Prostate gland (tissue), 2 donors: ENCODE results near the gene FREM2.

Experiments
- POLR2A ChIP-seq: fragments of 450-650 bp; IDR thresholded peaks from one replicate; pipeline ENCODE4 v1.6.1; 2016; ENCODE audit warnings: antibody characterized with exemption, mild to moderate bottlenecking
- POLR2AphosphoS5 ChIP-seq: sonication (generic); formaldehyde crosslinking; IDR thresholded peaks from one replicate; pipeline ENCODE4 v1.6.1; 2017; ENCODE audit warnings: antibody characterized with exemption
- TF ChIP-seq, protein P1 (sequence below), 4 experiments: fragments of 200-600 bp in 2 of 4; fragments of 450-650 bp in 2 of 4; sonication (generic) in 2 of 4; IDR thresholded peaks; 1 replicate in 3 of 4; 2 replicates in 1 of 4; pipeline ENCODE4 v1.5.1; 2016 to 2019; ENCODE audit warnings: antibody characterized with exemption in 4 of 4, mild to moderate bottlenecking in 2 of 4, moderate library complexity in 2 of 4

DNA sequence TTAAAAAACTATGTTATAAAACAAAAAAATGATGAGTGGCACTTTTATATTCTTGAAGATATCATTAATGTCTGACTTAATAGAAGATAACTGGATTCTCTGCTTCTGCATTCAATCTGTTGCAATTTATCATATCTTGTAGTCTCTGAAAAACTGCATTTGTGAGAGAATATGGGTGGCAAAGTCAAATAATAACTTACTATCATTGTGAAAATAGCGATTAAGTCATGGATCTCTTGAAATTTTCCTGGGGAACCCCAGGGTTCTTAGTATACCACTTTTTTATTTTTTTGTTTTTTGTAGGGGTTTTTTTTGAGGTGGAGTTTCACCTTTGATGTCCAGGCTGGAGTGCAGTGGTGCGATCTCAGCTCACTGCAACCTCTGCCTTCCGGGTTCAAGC, 176.7 kb downstream of the FREM2 start:
- TF ChIP-seq, protein P1, sequence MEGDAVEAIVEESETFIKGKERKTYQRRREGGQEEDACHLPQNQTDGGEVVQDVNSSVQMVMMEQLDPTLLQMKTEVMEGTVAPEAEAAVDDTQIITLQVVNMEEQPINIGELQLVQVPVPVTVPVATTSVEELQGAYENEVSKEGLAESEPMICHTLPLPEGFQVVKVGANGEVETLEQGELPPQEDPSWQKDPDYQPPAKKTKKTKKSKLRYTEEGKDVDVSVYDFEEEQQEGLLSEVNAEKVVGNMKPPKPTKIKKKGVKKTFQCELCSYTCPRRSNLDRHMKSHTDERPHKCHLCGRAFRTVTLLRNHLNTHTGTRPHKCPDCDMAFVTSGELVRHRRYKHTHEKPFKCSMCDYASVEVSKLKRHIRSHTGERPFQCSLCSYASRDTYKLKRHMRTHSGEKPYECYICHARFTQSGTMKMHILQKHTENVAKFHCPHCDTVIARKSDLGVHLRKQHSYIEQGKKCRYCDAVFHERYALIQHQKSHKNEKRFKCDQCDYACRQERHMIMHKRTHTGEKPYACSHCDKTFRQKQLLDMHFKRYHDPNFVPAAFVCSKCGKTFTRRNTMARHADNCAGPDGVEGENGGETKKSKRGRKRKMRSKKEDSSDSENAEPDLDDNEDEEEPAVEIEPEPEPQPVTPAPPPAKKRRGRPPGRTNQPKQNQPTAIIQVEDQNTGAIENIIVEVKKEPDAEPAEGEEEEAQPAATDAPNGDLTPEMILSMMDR (IDR thresholded peaks at IDR 0.05): no peak
- no peak for TF ChIP-seq POLR2A
- no peak for TF ChIP-seq POLR2AphosphoS5
